HG03066 (cell line): ENCODE measurements around the gene PRKCB.

Source experiments
- ATAC-seq: cut with Tn5 transposase; IDR thresholded peaks from one replicate; pipeline ENCODE4 v1.9.1; 2021; ENCODE audit warnings: low read depth; ENCODE audit not compliant: unreplicated experiment

Gene PRKCB

GRCh38 chr16:24116989-24117388 lies 281.2 kb downstream of the PRKCB start:
- no peak for ATAC-seq

- no peak for ATAC-seq
Observed at GRCh38 chr16:24117680-24118079, 281.9 kb downstream of the PRKCB start.

- ATAC-seq, result no peak
Observed at GRCh38 chr16:24118126-24118821, 282.5 kb downstream of the PRKCB start.

DNA sequence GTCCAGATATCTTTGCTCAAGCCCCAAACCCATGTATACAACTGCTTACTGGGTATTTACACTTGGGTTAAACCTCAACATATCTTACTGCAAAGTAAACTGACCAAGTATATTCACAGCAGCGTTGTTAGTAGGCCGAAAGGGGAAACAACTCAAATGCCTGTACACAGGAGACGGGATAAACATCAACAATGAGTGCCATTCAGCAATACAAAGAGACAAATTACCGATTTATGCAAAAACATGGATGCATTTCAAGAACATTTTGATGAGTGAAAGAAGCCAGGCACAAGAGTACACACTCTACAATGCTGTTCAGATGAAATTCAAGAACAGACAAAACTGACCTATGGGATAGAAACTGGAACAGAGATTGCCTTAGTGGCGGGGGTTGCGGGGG lies 284.0 kb downstream of the PRKCB start:
- no peak for ATAC-seq

DNA sequence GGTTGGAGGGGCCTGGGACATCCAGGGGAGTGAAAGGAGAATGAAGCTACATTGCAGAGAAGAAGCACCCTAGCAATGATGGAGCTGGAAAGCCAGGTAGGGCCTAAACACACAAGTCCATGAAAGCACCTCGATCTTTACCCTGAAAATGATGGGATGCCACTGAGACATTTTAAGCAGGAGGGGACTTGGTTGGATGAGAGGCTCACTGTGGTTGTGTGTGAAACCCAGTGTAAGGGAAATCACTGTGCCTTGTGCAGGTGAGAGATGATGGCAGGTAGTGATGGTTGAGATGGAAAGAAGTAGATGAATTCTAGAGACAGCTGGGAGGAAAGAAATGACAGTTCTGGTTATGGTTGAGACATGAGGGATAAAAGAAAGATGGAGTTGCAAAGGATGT lies 287.5 kb downstream of the PRKCB start:
- no peak for ATAC-seq

GRCh38 chr16:24124291-24124690 lies 288.5 kb downstream of the PRKCB start:
- ATAC-seq, result no peak

DNA sequence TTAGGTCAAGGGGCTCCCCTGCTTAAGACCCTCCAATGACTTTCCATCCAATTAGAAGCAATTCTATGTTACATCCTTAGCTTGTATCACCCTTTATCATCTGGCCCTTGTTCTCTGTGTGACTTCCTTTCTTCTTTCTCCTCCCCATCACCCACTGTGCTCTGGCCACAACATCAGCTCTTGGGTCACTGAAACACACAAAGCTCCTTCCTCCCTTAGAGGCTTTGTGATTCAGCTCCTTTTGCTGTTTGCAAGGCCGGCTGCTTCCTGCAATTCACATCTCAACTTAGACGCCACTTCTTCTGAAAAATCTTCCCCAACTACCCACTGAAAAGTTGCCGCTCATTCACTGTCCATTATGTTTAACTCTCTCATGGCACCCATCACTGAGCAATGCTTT lies 289.4 kb downstream of the PRKCB start:
- no peak for ATAC-seq

GRCh38 chr16:24129412-24129918 lies 293.7 kb downstream of the PRKCB start:
- ATAC-seq, result no peak

DNA sequence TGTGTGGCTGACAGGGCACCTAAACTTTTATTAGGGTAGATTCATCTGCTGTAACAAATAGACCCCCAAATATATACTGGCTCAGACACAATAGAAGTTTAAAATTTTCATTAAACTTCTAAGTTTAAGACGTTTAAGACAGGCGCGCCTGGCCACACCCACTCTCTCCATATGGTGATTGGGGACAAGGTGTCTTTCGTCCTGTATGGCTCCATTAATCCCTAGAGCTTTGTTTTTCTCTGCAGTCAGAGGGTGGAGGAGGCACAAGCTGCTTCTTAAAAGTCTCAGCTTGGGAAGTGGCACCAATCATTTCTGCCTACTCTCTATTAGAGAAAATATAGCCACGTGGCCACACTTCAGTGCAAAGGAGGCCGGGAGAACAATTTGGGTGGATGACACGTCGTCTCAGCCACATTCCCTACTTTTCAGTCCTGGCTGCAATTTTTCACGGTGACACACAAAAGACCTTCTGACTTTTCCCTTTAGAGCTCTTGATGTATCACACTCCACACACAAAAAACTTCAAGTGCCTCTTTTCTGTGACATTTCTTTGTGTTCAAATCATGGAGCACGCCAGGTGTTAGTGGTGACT lies 294.8 kb downstream of the PRKCB start:
- ATAC-seq, result no peak

DNA sequence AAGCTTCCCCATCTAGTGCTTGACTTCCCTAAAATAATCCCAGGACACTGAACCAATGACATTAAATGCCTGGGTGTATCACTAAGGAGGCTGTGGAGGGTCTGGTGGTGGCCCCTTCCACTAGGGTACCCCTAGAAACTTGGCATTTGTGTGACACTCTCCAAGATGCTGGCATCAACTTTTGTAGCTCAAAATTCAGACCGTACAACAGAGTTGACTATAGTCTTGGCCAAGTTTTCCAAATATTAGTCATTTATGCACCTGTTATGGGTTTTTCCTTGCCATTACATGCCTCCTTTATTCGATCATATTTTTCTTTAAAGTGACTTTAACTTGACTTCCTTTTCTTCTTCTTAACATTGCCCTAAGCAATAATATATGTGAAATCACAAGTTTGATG lies 295.5 kb downstream of the PRKCB start:
- no peak for ATAC-seq

DNA sequence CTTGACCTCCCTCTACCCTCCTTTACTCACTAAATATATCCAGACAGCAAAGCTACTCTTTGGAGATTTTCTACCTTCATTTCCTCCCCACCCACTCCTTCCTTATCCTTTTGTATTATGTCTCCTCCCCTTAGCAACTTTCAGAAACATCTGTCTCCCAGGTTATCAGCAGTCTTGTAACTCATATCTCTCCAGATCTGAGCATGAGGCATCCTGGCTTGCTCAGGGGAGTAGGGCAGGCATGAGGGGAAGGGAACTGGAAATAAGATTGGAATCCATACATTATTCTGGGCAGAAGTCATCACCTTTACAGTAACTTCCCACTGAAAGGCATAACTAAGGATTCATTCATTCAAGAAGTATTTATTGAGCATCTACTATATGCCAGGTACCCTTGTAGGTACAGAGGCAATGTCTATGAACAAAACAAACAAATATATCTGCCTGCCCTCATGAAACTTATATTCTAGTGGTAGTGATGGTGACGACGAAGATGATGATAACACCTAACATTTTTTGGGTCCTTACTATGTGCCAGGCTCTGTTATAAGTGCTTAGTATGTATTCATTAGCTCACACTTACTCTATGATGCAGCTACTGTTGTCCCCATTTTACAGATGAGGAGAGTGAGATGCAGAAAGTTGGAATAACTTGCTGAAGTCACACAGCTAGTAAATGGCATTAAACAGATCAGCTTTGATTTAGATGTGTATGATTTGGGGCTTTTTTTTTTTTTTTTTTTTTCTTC lies 296.4 kb downstream of the PRKCB start:
- ATAC-seq, result no peak

- ATAC-seq, result no peak
Observed at GRCh38 chr16:24132797-24133155, 297.0 kb downstream of the PRKCB start.

- ATAC-seq, result no peak
Observed at GRCh38 chr16:24135624-24136565, 300.1 kb downstream of the PRKCB start.

- no peak for ATAC-seq
Observed at GRCh38 chr16:24138024-24138423, 302.2 kb downstream of the PRKCB start.

DNA sequence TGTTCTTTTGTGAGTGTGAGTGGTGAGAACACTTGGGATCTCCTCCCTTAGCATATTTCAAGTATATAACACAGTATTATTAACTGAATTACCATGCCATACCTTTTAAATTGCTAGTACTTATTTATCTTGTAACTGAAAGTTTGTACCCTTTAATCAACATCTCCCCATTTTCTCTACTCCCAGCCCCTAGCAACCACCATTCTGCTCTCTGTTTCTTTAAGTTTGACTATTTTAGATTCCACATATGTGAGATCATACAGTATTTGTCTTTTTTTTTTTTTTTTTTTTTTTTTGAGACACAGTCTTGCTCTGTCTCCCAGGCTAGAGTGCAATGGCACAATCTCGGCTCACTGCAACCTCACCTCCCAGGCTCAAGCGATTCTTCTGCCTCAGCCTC lies 302.8 kb downstream of the PRKCB start:
- ATAC-seq, result no peak

DNA sequence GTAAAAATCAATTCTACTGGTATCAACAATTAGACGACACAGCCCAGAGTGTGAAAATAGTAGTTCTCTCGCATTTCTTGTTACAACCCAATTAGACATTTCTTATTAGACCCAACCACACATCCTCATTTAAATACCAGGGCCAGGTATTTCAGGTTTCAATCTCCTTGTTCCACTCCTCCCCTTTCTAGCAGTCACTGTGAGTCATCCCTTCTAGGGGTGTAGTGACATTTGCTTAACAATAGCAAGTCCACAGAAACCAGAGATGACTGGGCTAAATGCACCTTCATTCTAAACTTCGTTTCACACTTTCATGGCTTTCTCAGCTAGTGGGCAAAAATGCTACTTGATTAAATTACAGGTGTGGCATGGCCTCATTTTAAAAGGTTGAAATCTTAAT lies 303.5 kb downstream of the PRKCB start:
- ATAC-seq, result no peak

GRCh38 chr16:24140730-24141129 lies 304.9 kb downstream of the PRKCB start:
- no peak for ATAC-seq

DNA sequence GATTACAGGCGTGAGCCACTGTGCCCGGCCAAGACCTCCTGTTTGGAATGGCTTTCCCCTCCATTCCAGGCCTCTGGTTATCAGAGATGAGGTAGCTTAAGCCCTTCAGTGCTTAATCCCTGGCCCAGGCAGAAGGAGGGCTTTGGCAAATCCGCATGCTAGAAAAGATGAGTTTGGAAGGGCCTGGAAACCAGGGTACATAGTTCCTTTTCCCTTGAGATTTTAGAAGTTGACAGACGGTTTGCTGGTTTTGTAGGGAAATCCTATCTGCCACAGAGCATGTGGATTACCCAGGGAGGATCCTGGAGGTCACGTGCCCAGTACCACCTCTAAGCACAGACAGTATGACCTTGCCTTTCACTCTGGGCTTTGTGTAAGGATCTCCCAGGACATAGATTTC lies 305.7 kb downstream of the PRKCB start:
- no peak for ATAC-seq

- no peak for ATAC-seq
Observed at GRCh38 chr16:24141917-24142316, 306.1 kb downstream of the PRKCB start.

- no peak for ATAC-seq
Observed at GRCh38 chr16:24145927-24146326, 310.1 kb downstream of the PRKCB start.

GRCh38 chr16:24146518-24146917 lies 310.7 kb downstream of the PRKCB start:
- ATAC-seq, result no peak
